Peyer's patch (tissue), 4 donors: ENCODE measurements around the gene LRRK1. TPM values are rescaled to one million over a fixed set of nuclear protein-coding genes. Genes with fewer than 3 reads are reported as not detected.

ENCODE experiments used
- DNase-seq, 3 donors: peaks; one replicate each; pipeline ENCODE4 v3.0.0-alpha.2; 2017 to 2019
- H3K27ac ChIP-seq, 4 donors: fragments of 200-600 bp; sonication (generic); one replicate each; pipeline ENCODE4 v1.5.1; 2016 to 2019
- H3K27me3 ChIP-seq, 2 donors: fragments of 200-600 bp; sonication (generic); one replicate each; pipeline ENCODE4 v1.5.1; 2019
- H3K36me3 ChIP-seq, 3 donors: fragments of 200-600 bp; sonication (generic); one replicate each; pipeline ENCODE4 v1.5.1; 2016 to 2019
- H3K4me1 ChIP-seq, 4 donors: fragments of 200-600 bp; sonication (generic); one replicate each; pipeline ENCODE4 v1.5.1; 2016 to 2019
- H3K4me3 ChIP-seq, 4 donors: fragments of 200-600 bp; sonication (generic); 1 replicate in 3 of 4; 2 replicates in 1 of 4; pipeline ENCODE4 v1.5.1; 2016 to 2019; ENCODE audit warnings: mild to moderate bottlenecking in 1 of 4
- H3K9me3 ChIP-seq, 4 donors: fragments of 200-600 bp; sonication (generic); one replicate each; pipeline ENCODE4 v1.5.1; 2016 to 2019; ENCODE audit warnings: mild to moderate bottlenecking in 1 of 4
- CTCF ChIP-seq, 6 experiments: fragments of 450-650 bp in 4 of 6; fragments of 200-600 bp in 2 of 6; sonication (generic) in 1 of 6; IDR thresholded peaks; one replicate each; pipeline ENCODE4 v1.5.1; 2017 to 2019; ENCODE audit warnings: antibody characterized with exemption in 6 of 6, mild to moderate bottlenecking in 3 of 6, moderate library complexity in 1 of 6
- POLR2A ChIP-seq, 2 donors: fragments of 450-650 bp; IDR thresholded peaks; one replicate each; pipeline ENCODE4 v1.5.1; 2017; ENCODE audit warnings: antibody characterized with exemption in 2 of 2, mild to moderate bottlenecking in 2 of 2, moderate library complexity in 2 of 2
- total RNA-seq, 4 donors: library from RNA; depleted of rRNA; stranded (reverse); fragments of >200 nt; gene quantifications; one replicate each; pipeline ENCODE4 v1.1.0, GENCODE V29; 2016

LRRK1 gene
- total RNA-seq, 4 donors from 2014 or later: 49.2 to 66.0 (median 55.5) TPM

DNA sequence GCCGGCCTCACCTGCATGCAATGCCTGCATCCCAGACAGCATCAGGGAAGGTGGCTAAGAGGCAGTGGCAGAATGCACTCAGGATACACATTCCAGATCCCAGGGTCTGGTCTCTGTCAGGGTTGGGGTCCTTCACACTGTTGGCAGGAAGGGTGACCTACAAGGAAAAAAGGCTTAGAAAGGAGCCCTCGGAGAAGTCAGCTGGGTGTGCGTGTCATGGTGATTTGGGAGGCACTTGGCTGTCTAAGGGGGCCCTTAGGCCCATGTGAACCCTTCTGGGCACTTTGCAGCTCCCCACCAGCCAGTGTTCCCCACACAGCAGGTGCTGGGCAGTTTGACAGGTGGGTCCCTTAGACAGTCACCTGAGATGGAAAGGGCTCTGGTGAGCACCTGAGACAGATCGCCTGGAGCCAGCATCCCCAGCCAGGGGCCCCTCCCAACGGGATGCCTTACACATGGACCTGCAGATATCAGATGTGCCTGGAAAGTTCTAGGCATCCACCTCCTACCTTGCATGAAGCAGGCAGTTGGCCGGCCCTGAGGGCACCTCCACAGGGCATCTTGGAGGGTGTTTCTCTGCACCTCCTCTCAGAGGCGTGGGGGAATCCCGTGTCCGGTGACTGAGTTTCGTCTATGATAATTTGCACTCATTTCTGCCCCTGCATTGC lies 131.6 kb downstream of the LRRK1 start:
- Histone ChIP-seq H3K27me3 (no peaks in the 10 kb centered on the region), H3K36me3 (peaks cover 0 to 78% (median 0%) of the 10 kb centered on the region in 3 donors), H3K27ac (no peak overlapping the region), H3K9me3 (no peaks in the 10 kb centered on the region), H3K4me3 (no peak overlapping the region), H3K4me1 (no peaks in the 10 kb centered on the region)
- no peak for DNase-seq
- no peak for TF ChIP-seq CTCF (IDR thresholded peaks at IDR 0.05)
- no peak for TF ChIP-seq POLR2A (IDR thresholded peaks at IDR 0.05)

- no peaks in the 10 kb centered on the region for H3K9me3 ChIP-seq
- H3K27me3 ChIP-seq: no peaks in the 10 kb centered on the region
- TF ChIP-seq POLR2A (IDR thresholded peaks at IDR 0.05) (no peak), CTCF (IDR thresholded peaks at IDR 0.05) (no peak)
- DNase-seq: peak in 1 of 3 donors; percentile 44
- no peaks in the 10 kb centered on the region for H3K4me1 ChIP-seq
- H3K4me3 ChIP-seq: no peak overlapping the region
- peaks cover 0 to 82% (median 0%) of the 10 kb centered on the region in 3 donors for H3K36me3 ChIP-seq
- H3K27ac ChIP-seq: no peak overlapping the region
Measured at GRCh38 chr15:101051291-101052030, 132.3 kb downstream of the LRRK1 start.

GRCh38 chr15:101052031-101052620 lies 133.0 kb downstream of the LRRK1 start:
- TF ChIP-seq CTCF (IDR thresholded peaks at IDR 0.05): no peak
- H3K27ac ChIP-seq: no peak overlapping the region
- H3K27me3 ChIP-seq: no peaks in the 10 kb centered on the region
- no peak for DNase-seq
- no peaks in the 10 kb centered on the region for H3K4me1 ChIP-seq
- H3K9me3 ChIP-seq: no peaks in the 10 kb centered on the region
- no peak overlapping the region for H3K4me3 ChIP-seq
- H3K36me3 ChIP-seq: peaks cover 0 to 84% (median 0%) of the 10 kb centered on the region in 3 donors

- Histone ChIP-seq H3K9me3 (no peaks in the 10 kb centered on the region), H3K27me3 (no peaks in the 10 kb centered on the region), H3K4me1 (no peaks in the 10 kb centered on the region), H3K36me3 (peaks cover 0 to 82% (median 0%) of the 10 kb centered on the region in 3 donors), H3K4me3 (no peak overlapping the region), H3K27ac (no peak overlapping the region)
- no peak for TF ChIP-seq CTCF (IDR thresholded peaks at IDR 0.05)
- TF ChIP-seq POLR2A (IDR thresholded peaks at IDR 0.05): no peak
- no peak for DNase-seq
Measured at GRCh38 chr15:101052681-101053121, 133.5 kb downstream of the LRRK1 start.

DNA sequence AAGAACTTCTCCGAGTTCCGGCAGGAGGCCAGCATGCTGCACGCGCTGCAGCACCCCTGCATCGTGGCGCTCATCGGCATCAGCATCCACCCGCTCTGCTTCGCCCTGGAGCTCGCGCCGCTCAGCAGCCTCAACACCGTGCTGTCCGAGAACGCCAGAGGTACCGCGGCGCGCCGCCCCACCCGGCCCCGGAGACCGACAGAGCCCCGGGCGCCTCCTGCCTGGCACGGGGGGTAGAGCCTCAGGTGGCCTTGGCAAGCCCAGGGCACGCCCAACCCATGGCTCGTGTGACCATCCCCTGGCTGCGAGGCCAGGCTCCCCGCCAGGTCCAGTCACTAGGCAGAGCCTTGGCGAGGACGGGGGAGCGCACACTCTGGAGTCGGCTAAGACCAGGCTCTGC lies 134.1 kb downstream of the LRRK1 start:
- H3K4me3 ChIP-seq: no peak overlapping the region
- H3K27me3 ChIP-seq: no peaks in the 10 kb centered on the region
- TF ChIP-seq POLR2A (IDR thresholded peaks at IDR 0.05) (no peak), CTCF (IDR thresholded peaks at IDR 0.05) (no peak)
- no peak for DNase-seq
- H3K9me3 ChIP-seq: no peaks in the 10 kb centered on the region
- H3K36me3 ChIP-seq: peaks cover 0 to 86% (median 0%) of the 10 kb centered on the region in 3 donors
- H3K4me1 ChIP-seq: no peaks in the 10 kb centered on the region
- H3K27ac ChIP-seq: no peak overlapping the region
